ENCODE results near the gene F10.

DNA sequence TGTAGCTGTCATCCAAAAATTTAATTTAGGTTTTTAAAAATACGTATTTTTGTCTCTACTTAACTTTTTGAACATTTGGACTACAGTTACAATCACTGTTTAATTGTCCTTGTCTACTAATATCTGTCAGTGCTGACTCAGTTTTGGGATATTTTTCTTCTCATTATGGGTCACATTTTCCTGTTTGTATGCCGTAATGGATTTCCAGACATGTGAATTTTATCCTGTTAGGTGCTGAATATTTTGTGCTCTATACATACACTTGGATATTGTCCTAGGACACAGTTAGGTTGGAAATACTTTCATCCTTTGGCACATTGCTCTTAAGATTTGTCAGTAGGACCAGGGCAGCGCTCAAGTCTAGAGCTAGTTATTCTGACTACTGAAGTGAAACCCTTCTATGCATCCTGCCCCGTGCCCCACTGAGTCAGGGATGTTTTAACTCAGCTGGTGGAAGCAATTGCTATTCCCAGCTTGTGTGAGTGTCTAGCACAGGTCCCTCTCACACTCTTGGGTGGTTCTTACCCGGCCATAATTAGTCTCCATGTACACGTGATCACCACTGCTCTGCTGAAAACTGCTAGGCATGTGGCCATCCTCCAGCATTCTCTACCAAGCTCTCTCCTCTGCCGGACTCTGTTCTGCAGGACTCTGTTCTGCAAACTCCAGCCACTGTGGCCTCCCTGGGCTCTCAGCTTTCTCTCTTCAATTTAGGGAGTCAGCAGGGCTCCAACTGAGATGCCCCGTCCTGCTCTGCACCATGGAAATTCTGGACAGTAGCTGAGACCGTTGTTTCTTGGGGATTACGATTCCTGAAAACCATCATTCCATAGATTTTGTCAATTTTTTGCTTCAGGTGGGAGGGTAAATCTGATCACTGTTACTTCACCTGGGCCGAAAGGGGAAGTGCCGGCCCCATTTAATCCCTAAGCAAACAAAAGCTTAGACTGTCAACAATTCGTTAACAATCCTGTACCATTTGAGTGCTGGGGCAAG lies 47.0 kb downstream of the F10 start:
- TF ChIP-seq, protein P1, sequence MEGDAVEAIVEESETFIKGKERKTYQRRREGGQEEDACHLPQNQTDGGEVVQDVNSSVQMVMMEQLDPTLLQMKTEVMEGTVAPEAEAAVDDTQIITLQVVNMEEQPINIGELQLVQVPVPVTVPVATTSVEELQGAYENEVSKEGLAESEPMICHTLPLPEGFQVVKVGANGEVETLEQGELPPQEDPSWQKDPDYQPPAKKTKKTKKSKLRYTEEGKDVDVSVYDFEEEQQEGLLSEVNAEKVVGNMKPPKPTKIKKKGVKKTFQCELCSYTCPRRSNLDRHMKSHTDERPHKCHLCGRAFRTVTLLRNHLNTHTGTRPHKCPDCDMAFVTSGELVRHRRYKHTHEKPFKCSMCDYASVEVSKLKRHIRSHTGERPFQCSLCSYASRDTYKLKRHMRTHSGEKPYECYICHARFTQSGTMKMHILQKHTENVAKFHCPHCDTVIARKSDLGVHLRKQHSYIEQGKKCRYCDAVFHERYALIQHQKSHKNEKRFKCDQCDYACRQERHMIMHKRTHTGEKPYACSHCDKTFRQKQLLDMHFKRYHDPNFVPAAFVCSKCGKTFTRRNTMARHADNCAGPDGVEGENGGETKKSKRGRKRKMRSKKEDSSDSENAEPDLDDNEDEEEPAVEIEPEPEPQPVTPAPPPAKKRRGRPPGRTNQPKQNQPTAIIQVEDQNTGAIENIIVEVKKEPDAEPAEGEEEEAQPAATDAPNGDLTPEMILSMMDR (IDR thresholded peaks at IDR 0.05): no peak
- no peak for TF ChIP-seq POLR2A (IDR thresholded peaks at IDR 0.05)
